ENCODE measurements around the gene RAPGEF4.
A peak's percentile ranks its signal among the peaks of the same experiment; 100 is the strongest.

Gene RAPGEF4

GRCh38 chr2:172914341-172915008 lies 178.8 kb downstream of the RAPGEF4 start:
- no peak for DNase-seq

- DNase-seq = no peak
Observed at GRCh38 chr2:172917716-172918115, 182.1 kb downstream of the RAPGEF4 start.

DNA sequence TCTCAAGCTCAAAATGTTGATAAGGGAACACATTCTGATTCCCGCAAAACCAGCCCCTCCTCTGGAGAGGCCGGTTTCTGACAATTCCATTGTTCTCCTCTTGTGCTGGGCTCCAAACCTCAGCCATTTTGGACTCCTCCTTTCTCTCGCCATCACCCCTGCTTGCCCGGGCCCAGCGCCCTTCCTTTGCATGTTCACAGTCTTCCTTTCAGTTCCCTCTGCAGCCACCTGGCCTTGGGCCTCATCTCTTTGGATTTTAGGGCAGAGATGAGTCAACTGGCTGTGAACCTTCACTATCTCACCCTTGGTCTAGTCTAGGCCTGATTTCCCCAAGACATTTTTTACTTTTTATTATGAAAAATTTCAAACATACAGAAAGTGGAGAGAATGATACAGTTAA lies 184.1 kb downstream of the RAPGEF4 start:
- DNase-seq = no peak

DNA sequence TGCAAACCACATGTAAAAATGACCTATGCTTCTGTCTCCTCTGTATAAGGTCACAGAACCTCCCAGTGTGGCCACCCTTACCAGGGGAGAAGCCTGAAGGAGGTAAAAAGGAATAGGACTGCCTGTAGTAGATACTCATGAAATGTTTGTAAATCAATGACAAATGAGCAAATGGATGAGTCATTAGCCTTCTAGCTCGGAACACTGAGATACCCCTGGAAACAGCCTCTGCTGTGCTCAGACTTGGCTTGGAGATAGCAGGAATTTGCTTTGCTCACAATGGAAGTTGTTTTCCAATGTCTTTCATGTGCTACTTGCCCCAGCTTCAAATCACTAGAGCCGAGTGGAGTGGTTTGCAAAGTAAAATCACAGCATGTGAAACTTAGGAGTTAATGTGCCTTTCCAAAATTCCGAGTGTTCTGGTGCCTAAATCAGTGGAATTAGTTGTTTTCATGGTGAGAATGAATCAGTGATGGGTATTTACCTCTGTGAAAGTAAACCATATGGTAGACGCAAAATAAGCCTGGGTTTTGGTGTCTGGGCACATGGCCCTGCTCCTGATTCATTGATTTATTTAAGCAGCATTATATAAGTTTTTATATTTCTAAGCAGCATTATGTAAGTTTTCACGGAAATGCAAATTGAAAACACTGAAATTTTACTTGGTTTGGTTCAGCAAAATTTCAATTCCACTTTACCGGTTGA lies 186.0 kb downstream of the RAPGEF4 start:
- DNase-seq = no peak

DNA sequence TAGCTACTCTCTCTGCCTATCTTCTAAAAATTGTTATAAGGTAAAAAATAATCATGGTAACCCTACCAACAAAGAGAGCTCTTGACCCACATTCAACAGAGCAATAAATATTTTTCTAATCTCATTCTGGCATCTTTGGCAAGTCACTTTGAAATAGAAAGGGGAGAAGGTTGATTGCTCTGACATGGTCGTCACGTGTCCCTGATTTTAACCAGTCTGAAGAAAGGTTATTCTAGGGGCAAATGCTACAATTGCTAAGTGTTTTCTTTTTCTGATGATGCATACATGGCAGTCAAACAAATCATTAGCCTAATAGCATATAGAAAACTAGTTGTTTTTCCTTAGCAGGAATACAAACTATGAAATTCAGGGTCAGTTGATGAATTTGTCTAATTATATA lies 186.7 kb downstream of the RAPGEF4 start:
- no peak for DNase-seq

GRCh38 chr2:172922815-172923214 lies 187.2 kb downstream of the RAPGEF4 start:
- DNase-seq = no peak

GRCh38 chr2:172924097-172924660 lies 188.5 kb downstream of the RAPGEF4 start:
- no peak for DNase-seq

DNA sequence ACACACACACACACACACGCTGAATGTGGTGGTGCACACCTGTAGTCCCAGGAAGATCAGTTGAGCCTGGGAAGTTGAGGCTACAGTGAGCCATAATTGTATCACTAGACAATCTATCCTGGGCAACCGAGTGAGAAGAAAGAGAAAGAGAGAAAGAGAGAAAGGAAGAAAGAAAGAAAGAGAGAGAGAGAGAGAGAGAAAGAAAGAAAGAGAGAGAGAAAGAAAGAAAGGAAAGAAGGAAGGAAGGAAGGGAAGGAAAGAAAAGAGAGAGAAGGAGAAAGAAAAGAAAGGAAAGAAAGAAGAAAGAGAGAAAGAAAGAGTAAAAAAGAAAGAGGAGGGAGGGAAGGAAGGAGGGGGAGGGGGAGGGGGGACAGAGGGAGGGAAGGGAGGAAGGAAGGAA lies 190.0 kb downstream of the RAPGEF4 start:
- no peak for DNase-seq

DNA sequence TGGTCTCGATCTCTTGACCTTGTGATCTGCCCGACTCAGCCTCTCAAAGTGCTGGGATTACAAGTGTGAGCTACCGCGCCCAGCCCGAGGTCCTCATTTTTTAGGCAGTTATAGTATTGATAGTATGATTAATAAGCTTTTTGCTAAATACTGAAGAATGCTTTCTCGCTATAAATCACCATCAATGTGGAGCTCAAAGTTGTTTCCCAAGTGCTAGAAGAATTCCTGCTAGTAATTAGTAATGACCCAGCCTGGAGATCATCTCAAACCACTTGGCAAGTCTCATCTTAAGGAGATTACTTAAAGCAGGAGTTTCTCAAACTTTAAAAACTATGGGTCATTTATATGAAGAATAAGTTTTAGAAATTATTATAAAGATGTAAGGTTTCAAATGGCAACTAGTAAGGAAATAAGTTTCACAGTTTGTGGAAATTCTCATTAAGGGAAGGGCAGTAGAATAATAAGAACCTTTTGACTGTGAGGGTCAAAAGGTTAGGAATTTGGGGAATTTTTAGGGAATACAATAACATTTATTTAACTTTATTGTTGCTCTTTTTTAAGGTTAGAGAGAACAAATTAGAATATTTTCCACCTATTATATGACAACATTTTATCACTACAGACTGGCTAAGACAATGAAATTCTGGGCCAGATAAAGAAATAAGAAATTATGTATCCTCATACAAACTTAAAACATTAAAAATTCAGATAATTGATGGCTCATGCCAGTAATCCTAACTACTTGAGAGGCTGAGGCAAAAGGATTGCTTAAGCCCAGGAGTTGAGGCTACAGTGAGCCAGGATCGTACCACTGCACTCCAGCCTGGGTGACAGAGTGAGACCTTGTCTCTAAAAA lies 191.4 kb downstream of the RAPGEF4 start:
- DNase-seq = no peak

DNA sequence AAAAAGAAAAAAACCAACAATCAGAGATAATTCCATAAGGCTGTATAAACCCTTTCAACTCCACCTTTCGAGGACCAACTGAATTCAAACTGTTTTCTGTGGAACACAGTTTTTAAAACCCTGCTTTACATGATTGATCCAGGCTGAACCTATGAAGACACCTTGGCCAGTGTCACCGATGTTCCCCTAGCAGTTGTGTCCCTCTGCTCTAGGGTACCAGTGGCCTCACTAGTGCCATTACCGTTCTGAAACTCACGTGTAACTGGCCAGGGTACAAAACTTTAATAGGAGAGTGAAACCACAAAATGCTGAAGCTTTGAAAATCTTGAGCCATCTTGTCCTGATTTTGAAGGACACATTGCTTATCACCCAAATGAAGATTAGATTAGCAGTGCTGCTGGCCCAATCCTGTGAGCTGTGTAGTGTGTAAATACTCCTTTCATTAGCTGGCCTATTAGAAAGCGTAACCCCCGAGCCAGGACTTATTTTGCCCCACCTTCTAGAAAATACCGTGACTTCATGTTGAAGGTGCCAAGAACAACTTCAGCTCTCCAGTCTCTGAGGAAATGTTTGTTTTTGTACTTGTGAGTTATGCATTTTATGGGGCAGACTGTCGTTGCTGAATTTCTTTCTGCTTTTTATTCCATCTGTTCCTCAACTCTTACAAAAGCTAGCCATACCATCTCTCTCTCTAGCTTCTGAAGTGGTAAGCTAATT lies 192.2 kb downstream of the RAPGEF4 start:
- DNase-seq = no peak

- no peak for DNase-seq
Observed at GRCh38 chr2:172928756-172929155, 193.1 kb downstream of the RAPGEF4 start.

GRCh38 chr2:172929644-172930043 lies 194.0 kb downstream of the RAPGEF4 start:
- no peak for DNase-seq

DNA sequence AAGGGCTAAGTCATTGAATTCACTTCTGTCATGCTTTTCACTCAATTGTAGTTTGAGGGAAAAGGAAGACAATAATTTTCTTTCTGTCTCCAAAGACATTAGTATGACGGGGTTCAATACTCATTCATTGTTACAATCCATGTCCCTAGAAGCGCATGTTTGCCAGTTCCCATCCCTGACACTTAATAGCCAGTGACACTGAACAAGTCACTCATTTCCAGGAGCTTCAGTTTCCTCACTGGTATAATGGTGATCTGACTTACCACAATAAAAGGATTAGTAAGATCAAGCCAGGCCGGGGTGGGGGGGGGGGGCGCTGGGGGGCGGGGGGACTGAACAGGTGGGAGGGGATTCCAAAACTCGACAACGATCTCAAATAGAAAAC lies 195.2 kb downstream of the RAPGEF4 start:
- DNase-seq = no peak

GRCh38 chr2:172931256-172931894 lies 195.7 kb downstream of the RAPGEF4 start:
- DNase-seq = no peak

- DNase-seq = peak; percentile 41
Observed at GRCh38 chr2:172931918-172932520, 196.4 kb downstream of the RAPGEF4 start.

DNA sequence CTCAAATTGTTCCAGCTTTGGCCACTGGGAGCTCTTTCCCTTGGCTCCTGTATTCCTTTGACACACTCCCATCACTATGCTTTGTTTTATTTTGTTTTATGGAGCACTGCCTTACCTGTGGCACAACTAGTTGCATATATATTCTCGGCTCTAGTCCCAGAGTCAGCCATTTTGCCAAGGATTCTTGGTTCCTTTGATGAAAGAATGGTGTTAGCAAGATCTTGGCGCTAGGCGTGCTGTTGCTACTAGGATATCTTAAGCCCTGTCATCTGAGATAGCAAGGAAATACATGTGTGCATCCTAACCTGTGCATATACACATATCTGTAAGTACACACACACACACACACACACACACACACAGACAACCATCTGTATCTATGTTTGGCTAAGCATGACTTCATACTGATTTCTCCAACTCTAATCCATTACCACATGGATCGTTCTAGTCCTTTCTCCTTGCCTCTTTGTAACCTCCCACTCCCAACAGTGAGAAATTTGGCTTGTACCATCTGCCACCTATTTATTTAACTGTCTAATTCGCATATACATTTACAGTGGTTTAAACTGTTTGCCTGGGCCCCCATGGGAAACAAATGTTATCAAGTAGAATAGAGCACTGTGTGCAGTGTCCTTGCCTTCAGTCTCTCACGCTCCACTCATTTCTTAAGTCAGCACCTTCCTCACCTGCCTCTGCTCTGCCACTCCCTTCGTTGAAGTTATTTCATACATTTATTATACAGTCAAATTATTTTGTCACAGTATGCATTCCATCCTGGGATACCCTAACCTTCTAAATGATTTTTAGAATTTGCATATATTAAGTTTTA lies 202.5 kb downstream of the RAPGEF4 start:
- no peak for DNase-seq

DNA sequence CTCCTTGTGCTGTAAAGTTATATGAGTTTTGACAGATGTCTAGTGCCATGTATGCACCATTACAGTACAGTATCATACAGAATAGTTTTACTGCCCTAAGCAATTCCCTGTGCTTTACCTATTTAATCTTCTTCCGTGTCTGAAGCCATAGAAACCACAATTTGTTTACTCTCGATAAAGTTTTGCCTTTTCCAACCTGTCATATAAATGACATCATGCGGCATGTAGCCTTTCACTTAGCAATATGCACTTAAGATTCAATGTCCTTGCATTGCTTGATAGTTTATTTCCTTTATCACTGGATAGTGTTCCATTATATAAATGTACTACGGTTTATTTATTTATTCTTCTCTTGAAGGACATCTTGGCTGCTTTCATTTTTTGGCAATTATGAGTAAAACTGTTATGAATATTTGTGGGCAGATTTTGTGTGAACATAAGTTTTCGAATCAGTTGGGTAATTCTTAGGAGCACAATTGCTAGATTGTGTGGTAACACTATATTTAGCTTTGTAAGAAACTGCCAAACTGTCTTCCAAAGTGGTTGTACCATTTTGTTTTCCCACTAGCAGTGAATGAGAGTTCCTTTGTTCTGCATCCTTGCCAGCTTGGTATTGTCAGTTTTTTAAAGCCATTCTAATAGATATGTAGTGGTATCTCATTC lies 203.2 kb downstream of the RAPGEF4 start:
- no peak for DNase-seq

- no peak for DNase-seq
Observed at GRCh38 chr2:172943539-172943938, 207.9 kb downstream of the RAPGEF4 start.

DNA sequence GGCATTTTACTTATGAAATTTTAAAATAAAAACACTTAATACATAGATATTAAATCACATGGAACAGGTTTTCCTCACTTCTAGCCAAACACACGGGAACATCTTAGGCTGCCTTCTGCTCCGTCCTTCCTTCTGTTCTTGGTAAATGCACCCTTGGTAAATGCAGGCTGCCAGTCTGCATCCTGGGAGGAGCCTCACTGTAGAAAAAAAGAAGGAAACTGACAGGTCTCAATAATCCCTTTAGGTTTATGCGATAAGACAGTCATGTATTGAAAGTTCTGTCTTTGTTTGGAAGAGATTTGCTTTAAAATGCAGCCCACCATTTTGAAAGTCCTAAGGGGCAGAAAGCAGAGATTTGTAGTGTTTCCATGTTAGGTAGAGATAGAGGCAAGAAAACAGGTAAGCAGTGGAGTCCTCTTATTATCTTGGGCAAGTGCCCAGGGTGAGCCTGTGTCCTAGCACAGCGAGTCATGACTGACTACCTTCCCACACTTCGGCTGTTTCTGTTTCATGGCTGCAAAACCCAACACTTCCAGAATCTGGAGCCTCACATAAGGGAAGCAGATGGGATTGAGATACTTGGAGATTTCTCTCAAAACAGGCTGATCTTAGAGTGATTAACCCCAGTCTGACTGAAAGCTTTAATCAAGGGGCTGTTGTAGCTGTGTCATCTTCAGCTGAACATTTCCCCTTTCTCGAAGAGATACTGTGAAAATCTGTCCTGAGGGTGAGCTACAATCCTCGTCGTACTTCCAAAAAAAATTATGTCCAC lies 208.6 kb downstream of the RAPGEF4 start:
- no peak for DNase-seq
